Neural cell (in vitro differentiated cells): ENCODE data around the gene XRCC3. TPM values are rescaled to one million over a fixed set of nuclear protein-coding genes. Genes with fewer than 3 reads are reported as not detected.

ENCODE experiments used
- H2AFZ ChIP-seq: fragments of 200-600, 300-800 bp; sonication (generic), shearing (Covaris generic); 2 replicates; pipeline ENCODE4 v1.6.0; 2014; ENCODE audit warnings: low read depth, mild to moderate bottlenecking, antibody characterized with exemption, low read length, moderate library complexity
- H3F3A ChIP-seq: fragments of 200-600 bp; shearing (Covaris generic); 2 replicates; pipeline ENCODE4 v1.6.1; 2016; ENCODE audit warnings: mild to moderate bottlenecking, moderate library complexity, mixed read lengths, antibody characterized with exemption, low read length; ENCODE audit not compliant: insufficient read depth, poor library complexity, severe bottlenecking
- H3K27ac ChIP-seq: fragments of 200-600, 300-800 bp; sonication (generic), shearing (Covaris generic); 2 replicates; pipeline ENCODE4 v1.5.1; 2014; ENCODE audit warnings: mild to moderate bottlenecking, low read length, moderate library complexity
- H3K27me3 ChIP-seq: fragments of 300-800, 200-600 bp; sonication (generic), shearing (Covaris generic); 2 replicates; pipeline ENCODE4 v1.6.0; 2014; ENCODE audit warnings: mild to moderate bottlenecking, low read depth, low read length, moderate library complexity; ENCODE audit not compliant: insufficient read depth
- H3K36me3 ChIP-seq: fragments of 300-800, 200-600 bp; sonication (generic), shearing (Covaris generic); 2 replicates; pipeline ENCODE4 v1.5.1; 2014; ENCODE audit warnings: mild to moderate bottlenecking, antibody characterized with exemption, low read length, moderate library complexity; ENCODE audit not compliant: insufficient read depth
- H3K4me2 ChIP-seq: fragments of 300-800, 200-600 bp; sonication (generic), shearing (Covaris generic); 2 replicates; pipeline ENCODE4 v1.6.0; 2014; ENCODE audit warnings: mild to moderate bottlenecking, low read length
- H3K4me3 ChIP-seq: fragments of 300-800, 200-600 bp; sonication (generic), shearing (Covaris generic); 2 replicates; pipeline ENCODE4 v1.5.1; 2014; ENCODE audit warnings: mild to moderate bottlenecking, low read length, moderate library complexity
- H3K79me2 ChIP-seq: fragments of 200-600 bp; shearing (Covaris generic); replicated peaks from 2 replicates; pipeline ENCODE4 v1.6.0; 2014; ENCODE audit warnings: mild to moderate bottlenecking, low read length, moderate library complexity; ENCODE audit not compliant: insufficient read depth
- H3K9ac ChIP-seq: fragments of 300-800, 200-600 bp; sonication (generic), shearing (Covaris generic); 2 replicates; pipeline ENCODE4 v1.6.1; 2016; ENCODE audit warnings: mild to moderate bottlenecking, low read length, mixed read lengths
- H3K9me2 ChIP-seq: fragments of 200-600 bp; shearing (Covaris generic); 2 replicates; pipeline ENCODE4 v1.6.1; 2016; ENCODE audit warnings: mild to moderate bottlenecking, low read length, mixed read lengths; ENCODE audit not compliant: insufficient read depth
- H3K9me3 ChIP-seq: fragments of 200-600, 300-800 bp; sonication (generic), shearing (Covaris generic); 2 replicates; pipeline ENCODE4 v1.6.1; 2016; ENCODE audit warnings: mild to moderate bottlenecking, mixed run types, low read length, moderate library complexity, mixed read lengths
- H4K20me1 ChIP-seq: fragments of 200-600 bp; shearing (Covaris generic); 2 replicates; pipeline ENCODE4 v1.6.1; 2016; ENCODE audit warnings: mild to moderate bottlenecking, mixed run types; ENCODE audit not compliant: insufficient read depth
- EP300 ChIP-seq: fragments of 450-650 bp; conservative IDR thresholded peaks from 2 replicates; pipeline ENCODE4 v1.6.1; 2014; ENCODE audit warnings: antibody characterized with exemption, mild to moderate bottlenecking, moderate library complexity; ENCODE audit not compliant: poor library complexity, severe bottlenecking
- EZH2 ChIP-seq: fragments of 200-600, 300-800 bp; shearing (Covaris generic), sonication (generic); IDR thresholded peaks from 2 replicates; pipeline ENCODE4 v1.6.1; 2014; ENCODE audit warnings: antibody characterized with exemption, low read length, borderline replicate concordance, mild to moderate bottlenecking; ENCODE audit not compliant: insufficient read depth, poor library complexity, severe bottlenecking
- MXI1 ChIP-seq: fragments of 450-650 bp; conservative IDR thresholded peaks from 2 replicates; pipeline ENCODE4 v1.6.1; 2014; ENCODE audit warnings: antibody characterized with exemption, mild to moderate bottlenecking; ENCODE audit not compliant: poor library complexity, severe bottlenecking
- POLR2AphosphoS5 ChIP-seq: IDR thresholded peaks from 2 replicates; pipeline ENCODE4 v1.6.1; 2012
- RAD21 ChIP-seq: fragments of 450-650 bp; conservative IDR thresholded peaks from 2 replicates; pipeline ENCODE4 v1.6.1; 2014; ENCODE audit warnings: antibody characterized with exemption, mild to moderate bottlenecking, moderate library complexity
- SMC3 ChIP-seq: fragments of 450-650 bp; conservative IDR thresholded peaks from 2 replicates; pipeline ENCODE4 v1.6.1; 2014; ENCODE audit warnings: antibody characterized with exemption, mild to moderate bottlenecking, moderate library complexity; ENCODE audit not compliant: poor library complexity
- TAF1 ChIP-seq: IDR thresholded peaks from 2 replicates; pipeline ENCODE4 v1.6.1; 2012; ENCODE audit warnings: low read depth
- polyA plus RNA-seq: library from polyadenylated mRNA; depleted of rRNA; stranded (reverse); fragments of >200 nt; gene quantifications from 2 replicates; pipeline ENCODE4 v1.2.3, GENCODE V29; 2014
- TF ChIP-seq, protein P1 (sequence below): fragments of 450-650 bp; IDR thresholded peaks from 2 replicates; pipeline ENCODE4 v1.5.1; 2014; ENCODE audit warnings: antibody characterized with exemption, mild to moderate bottlenecking, moderate library complexity; ENCODE audit not compliant: poor library complexity, severe bottlenecking
- TF ChIP-seq, protein P2 (sequence below): IDR thresholded peaks from 2 replicates; pipeline ENCODE4 v1.6.1; 2012; ENCODE audit warnings: borderline replicate concordance

XRCC3 gene
- polyA plus RNA-seq, 1 donor from 2014 or later, result 14.6 TPM

DNA sequence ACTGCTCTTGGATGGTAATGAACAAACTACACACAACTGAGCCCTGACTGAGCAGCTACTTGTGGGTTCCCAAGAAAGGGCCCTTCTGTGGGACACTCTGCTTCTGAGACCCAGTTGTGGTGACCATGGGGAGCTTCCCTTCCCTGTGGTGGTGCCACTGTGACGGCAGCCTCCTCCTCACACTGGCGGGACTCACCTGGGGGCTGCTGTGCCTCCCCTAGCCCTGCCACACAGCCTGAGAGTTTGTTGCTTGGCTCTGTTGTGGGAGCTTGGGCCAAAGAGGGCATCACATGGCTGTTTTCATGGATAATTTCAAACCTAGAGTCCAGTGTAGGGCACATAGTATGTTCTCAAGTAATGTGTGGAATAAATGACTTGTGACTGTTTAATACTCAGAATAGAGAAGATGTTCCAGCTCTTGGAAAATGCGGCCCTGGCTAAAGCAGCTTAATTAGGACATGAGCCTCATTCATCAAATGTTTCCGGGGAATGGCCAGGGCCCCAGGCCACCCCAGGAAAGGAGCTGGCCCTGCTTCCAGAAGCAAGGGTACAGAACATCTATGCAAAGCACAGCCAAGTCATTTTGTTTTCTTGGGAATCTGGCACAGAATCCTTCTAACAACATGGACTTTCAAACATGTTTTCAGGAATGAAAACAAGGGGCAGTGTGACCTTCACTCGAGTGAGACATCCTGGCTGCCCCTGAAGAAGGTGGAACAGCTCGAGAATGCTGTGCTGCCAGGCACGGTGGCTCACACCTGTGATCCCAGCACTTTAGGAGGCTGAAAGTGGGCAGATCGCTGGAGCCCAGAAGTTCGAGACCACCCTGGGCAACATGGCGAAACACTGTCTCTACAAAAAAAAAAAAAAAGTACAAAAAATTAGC, 21.5 kb upstream of the XRCC3 start:
- Histone ChIP-seq H3K9ac (no peak overlapping the region), H3K4me3 (no peak overlapping the region), H3F3A (no peaks in the 10 kb centered on the region), H3K36me3 (no peaks in the 10 kb centered on the region), H3K4me2 (no peak overlapping the region), H3K9me2 (no peaks in the 10 kb centered on the region), H3K27me3 (no peaks in the 10 kb centered on the region), H3K9me3 (no peaks in the 10 kb centered on the region), H3K79me2 (no peaks in the 10 kb centered on the region), H2AFZ (no peak overlapping the region), H3K27ac (no peak overlapping the region), H4K20me1 (no peaks in the 10 kb centered on the region)
- no peak for TF ChIP-seq POLR2AphosphoS5
- TF ChIP-seq MXI1, result no peak
- no peak for TF ChIP-seq EZH2
- TF ChIP-seq, protein P1, sequence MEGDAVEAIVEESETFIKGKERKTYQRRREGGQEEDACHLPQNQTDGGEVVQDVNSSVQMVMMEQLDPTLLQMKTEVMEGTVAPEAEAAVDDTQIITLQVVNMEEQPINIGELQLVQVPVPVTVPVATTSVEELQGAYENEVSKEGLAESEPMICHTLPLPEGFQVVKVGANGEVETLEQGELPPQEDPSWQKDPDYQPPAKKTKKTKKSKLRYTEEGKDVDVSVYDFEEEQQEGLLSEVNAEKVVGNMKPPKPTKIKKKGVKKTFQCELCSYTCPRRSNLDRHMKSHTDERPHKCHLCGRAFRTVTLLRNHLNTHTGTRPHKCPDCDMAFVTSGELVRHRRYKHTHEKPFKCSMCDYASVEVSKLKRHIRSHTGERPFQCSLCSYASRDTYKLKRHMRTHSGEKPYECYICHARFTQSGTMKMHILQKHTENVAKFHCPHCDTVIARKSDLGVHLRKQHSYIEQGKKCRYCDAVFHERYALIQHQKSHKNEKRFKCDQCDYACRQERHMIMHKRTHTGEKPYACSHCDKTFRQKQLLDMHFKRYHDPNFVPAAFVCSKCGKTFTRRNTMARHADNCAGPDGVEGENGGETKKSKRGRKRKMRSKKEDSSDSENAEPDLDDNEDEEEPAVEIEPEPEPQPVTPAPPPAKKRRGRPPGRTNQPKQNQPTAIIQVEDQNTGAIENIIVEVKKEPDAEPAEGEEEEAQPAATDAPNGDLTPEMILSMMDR, result no peak
- no peak for TF ChIP-seq EP300
- TF ChIP-seq SMC3, result no peak
- TF ChIP-seq, protein P2, sequence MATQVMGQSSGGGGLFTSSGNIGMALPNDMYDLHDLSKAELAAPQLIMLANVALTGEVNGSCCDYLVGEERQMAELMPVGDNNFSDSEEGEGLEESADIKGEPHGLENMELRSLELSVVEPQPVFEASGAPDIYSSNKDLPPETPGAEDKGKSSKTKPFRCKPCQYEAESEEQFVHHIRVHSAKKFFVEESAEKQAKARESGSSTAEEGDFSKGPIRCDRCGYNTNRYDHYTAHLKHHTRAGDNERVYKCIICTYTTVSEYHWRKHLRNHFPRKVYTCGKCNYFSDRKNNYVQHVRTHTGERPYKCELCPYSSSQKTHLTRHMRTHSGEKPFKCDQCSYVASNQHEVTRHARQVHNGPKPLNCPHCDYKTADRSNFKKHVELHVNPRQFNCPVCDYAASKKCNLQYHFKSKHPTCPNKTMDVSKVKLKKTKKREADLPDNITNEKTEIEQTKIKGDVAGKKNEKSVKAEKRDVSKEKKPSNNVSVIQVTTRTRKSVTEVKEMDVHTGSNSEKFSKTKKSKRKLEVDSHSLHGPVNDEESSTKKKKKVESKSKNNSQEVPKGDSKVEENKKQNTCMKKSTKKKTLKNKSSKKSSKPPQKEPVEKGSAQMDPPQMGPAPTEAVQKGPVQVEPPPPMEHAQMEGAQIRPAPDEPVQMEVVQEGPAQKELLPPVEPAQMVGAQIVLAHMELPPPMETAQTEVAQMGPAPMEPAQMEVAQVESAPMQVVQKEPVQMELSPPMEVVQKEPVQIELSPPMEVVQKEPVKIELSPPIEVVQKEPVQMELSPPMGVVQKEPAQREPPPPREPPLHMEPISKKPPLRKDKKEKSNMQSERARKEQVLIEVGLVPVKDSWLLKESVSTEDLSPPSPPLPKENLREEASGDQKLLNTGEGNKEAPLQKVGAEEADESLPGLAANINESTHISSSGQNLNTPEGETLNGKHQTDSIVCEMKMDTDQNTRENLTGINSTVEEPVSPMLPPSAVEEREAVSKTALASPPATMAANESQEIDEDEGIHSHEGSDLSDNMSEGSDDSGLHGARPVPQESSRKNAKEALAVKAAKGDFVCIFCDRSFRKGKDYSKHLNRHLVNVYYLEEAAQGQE, result no peak

DNA sequence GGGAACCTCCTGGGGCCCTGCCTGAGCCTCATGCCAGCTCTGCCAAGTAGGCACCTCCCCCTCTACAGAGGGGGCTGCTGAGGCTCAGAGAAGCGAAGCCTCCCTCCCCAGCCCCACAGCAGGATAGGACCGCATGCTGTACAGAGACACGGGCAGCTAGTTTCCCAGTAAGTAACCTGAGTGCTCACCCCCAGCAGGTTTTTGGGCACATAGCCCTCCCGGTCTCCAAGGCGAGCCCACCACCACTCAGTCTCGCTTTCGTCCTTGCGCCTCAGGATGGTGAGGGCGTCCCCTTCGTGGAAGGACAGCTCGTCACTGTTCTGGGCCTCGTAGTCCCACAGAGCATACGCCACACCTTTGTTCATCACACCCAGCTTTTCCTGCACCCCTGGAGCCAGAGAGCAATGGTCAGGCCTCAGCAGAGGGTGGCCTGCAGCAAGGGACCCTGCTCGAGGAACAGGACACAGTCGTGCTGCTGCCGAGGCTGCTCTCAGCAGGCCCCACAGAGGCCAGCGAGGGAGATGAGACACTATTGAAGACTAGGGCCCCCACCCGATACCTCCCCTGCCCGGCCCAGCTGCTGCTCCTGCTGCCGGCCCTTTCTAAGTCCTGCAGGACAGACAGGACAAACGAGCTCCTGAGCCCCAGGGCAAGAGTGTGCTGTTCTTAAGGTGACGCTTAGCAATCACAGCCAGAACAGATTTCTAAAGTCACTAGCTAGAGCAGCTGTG, 20.7 kb upstream of the XRCC3 start:
- Histone ChIP-seq H3K9ac (no peak overlapping the region), H3K36me3 (no peaks in the 10 kb centered on the region)

More for the DNA sequence above, 20.7 kb upstream of the XRCC3 start:
- TF ChIP-seq EZH2 (no peak), EP300 (no peak), TAF1 (no peak), SMC3 (no peak), POLR2AphosphoS5 (no peak), MXI1 (no peak), RAD21 (no peak)
- TF ChIP-seq, protein P2, result no peak
- TF ChIP-seq, protein P1, result no peak
- Histone ChIP-seq H3K9me3 (no peaks in the 10 kb centered on the region), H2AFZ (no peak overlapping the region), H3F3A (no peaks in the 10 kb centered on the region), H3K4me3 (no peak overlapping the region), H3K9me2 (no peaks in the 10 kb centered on the region), H4K20me1 (no peaks in the 10 kb centered on the region), H3K27ac (no peak overlapping the region), H3K4me2 (no peak overlapping the region), H3K79me2 (no peaks in the 10 kb centered on the region), H3K27me3 (no peaks in the 10 kb centered on the region)
